Body of pancreas (tissue), 4 donors: ENCODE measurements around the gene LZTS3. TPM values are rescaled to one million over a fixed set of nuclear protein-coding genes. Genes with fewer than 3 reads are reported as not detected.
"Not testable (repeated sequence)": the region's sequence is repeated elsewhere in the genome, so short reads cannot be mapped to it uniquely, and the experiment has no call there.

ENCODE experiments used
- ATAC-seq: fragments of 150-250 bp; one replicate; pipeline ENCODE4 v1.9.1; 2016
- DNase-seq, 4 donors: peaks; one replicate each; pipeline ENCODE4 v3.0.0-alpha.2; 2019
- H3K27ac ChIP-seq, 4 donors: fragments of 200-600 bp; sonication (generic); 1 replicate in 3 of 4; 2 replicates in 1 of 4; pipeline versions ENCODE4 v1.5.1 to v1.6.1; 2016 to 2019; ENCODE audit warnings: mild to moderate bottlenecking in 1 of 4, mixed read lengths in 1 of 4, moderate library complexity in 1 of 4
- H3K27me3 ChIP-seq, 2 donors: fragments of 200-600 bp; sonication (generic); one replicate each; pipeline ENCODE4 v1.6.0; 2016; ENCODE audit warnings: mild to moderate bottlenecking in 1 of 2
- H3K36me3 ChIP-seq, 2 donors: fragments of 200-600 bp; sonication (generic); replicated peaks in 1 of 2; 2 replicates each; pipeline ENCODE4 v1.5.1; 2016; ENCODE audit warnings: low read depth in 2 of 2; ENCODE audit not compliant: insufficient read depth in 1 of 2
- H3K4me1 ChIP-seq: fragments of 200-600 bp; sonication (generic); one replicate; pipeline ENCODE4 v1.6.0; 2016
- H3K4me3 ChIP-seq, 2 donors: fragments of 200-600 bp; sonication (generic); 1 replicate in 1 of 2; 2 replicates in 1 of 2; pipeline ENCODE4 v1.5.1; 2016 to 2019
- H3K9me3 ChIP-seq, 3 donors: fragments of 200-600 bp; sonication (generic); 1 replicate in 2 of 3; 2 replicates in 1 of 3; pipeline ENCODE4 v1.5.1; 2016
- CTCF ChIP-seq, 7 experiments: fragments of 450-650 bp in 4 of 7; fragments of 200-600 bp in 3 of 7; sonication (generic) in 3 of 7; IDR thresholded peaks; one replicate each; pipeline ENCODE4 v1.5.1; 2016 to 2019; ENCODE audit warnings: antibody characterized with exemption in 7 of 7
- POLR2A ChIP-seq, 3 donors: fragments of 450-650 bp; IDR thresholded peaks; one replicate each; pipeline ENCODE4 v1.6.1; 2016; ENCODE audit warnings: antibody characterized with exemption in 3 of 3, mild to moderate bottlenecking in 2 of 3
- WGBS, 2 donors: methylation state at CpG; one replicate each; pipeline ENCODE4 v1.1.5; 2017; 5-methylcytosine and 5-hydroxymethylcytosine counted together
- intact Hi-C: fragments of 100-400 bp; cut with DNase I; formaldehyde crosslinking; loops from one replicate; pipeline ENCODE4 v1.15.1; 2023
- total RNA-seq, 2 donors: library from RNA; depleted of rRNA; stranded (reverse); fragments of >200 nt; gene quantifications; one replicate each; pipeline ENCODE4 v1.1.0, GENCODE V29; 2016

Gene LZTS3
- total RNA-seq = 10 to 100 TPM; 38.4 to 72.2 TPM

GRCh38 chr20:3172933-3173609 is at the start of gene LZTS3:
Gene LZTS3 (minus strand): TSS chr20:3173549. CDS start chr20:3167163, 6,386 bp downstream.
- no peaks in the 10 kb centered on the region for H3K36me3 ChIP-seq
- H3K4me3 ChIP-seq = peak within 1 kb of the TSS; percentile 68 to 90
- peaks cover 40% of the 10 kb centered on the region for H3K4me1 ChIP-seq
- intact Hi-C loops = no loop called here
- ATAC-seq = peak; percentile 61
- TF ChIP-seq POLR2A (IDR thresholded peaks at IDR 0.05) (peak; percentile 53 to 60 (median 59)), CTCF (IDR thresholded peaks at IDR 0.05) (no peak)
- DNase-seq = peak; percentile 79 to 85 (median 82)
- peak within 1 kb of the TSS; percentile 60 to 90 (median 87) for H3K27ac ChIP-seq
- no peaks in the 10 kb centered on the region for H3K27me3 ChIP-seq
- WGBS, 2 donors = 1% methylated on average over 43 of the region's 62 CpGs; no CpG with 5 or more reads in 1 of the 2 donors
- H3K9me3 ChIP-seq = no peaks in the 10 kb centered on the region

- H3K4me3 ChIP-seq = no peak overlapping the region
- ATAC-seq = no peak
Measured at GRCh38 chr20:3221398-3222226, 48.3 kb upstream of the LZTS3 start.

GRCh38 chr20:3218307-3218988 is 45.1 kb upstream of the LZTS3 start:
- no peak overlapping the region for H3K27ac ChIP-seq
- H3K4me3 ChIP-seq = no peak overlapping the region

More at GRCh38 chr20:3221398-3222226, 48.3 kb upstream of the LZTS3 start:
- no peak overlapping the region for H3K27ac ChIP-seq
- intact Hi-C loops = no loop called here
- TF ChIP-seq CTCF (IDR thresholded peaks at IDR 0.05) = no peak
- no peak for TF ChIP-seq POLR2A (IDR thresholded peaks at IDR 0.05)
- WGBS, 2 donors = 83 to 87% methylated on average over 17 of the region's 18 CpGs
- H3K36me3 ChIP-seq = no peaks in the 10 kb centered on the region
- peaks cover 7% of the 10 kb centered on the region for H3K4me1 ChIP-seq
- no peaks in the 10 kb centered on the region for H3K27me3 ChIP-seq
- DNase-seq = no peak
- no peaks in the 10 kb centered on the region for H3K9me3 ChIP-seq

GRCh38 chr20:3215359-3215917 is 42.1 kb upstream of the LZTS3 start:
- H3K36me3 ChIP-seq, H3K4me3 ChIP-seq, H3K27ac ChIP-seq, H3K4me1 ChIP-seq, H3K9me3 ChIP-seq, ATAC-seq, intact Hi-C loops, DNase-seq, H3K27me3 ChIP-seq: not testable (repeated sequence)
- WGBS, 2 donors = 96 to 98% methylated on average over 7 of the region's 7 CpGs

More at GRCh38 chr20:3218307-3218988, 45.1 kb upstream of the LZTS3 start:
- TF ChIP-seq CTCF (IDR thresholded peaks at IDR 0.05) (peak; percentile 67 to 89 (median 77)), POLR2A (IDR thresholded peaks at IDR 0.05) (no peak)
- peaks cover 0 to 3% of the 10 kb centered on the region in 2 donors for H3K36me3 ChIP-seq
- 14 to 62% methylated on average over 7 to 29 of the region's 30 CpGs for WGBS, 2 donors
- H3K27me3 ChIP-seq = no peaks in the 10 kb centered on the region
- DNase-seq = peak; percentile 45 to 65 (median 60)
- H3K9me3 ChIP-seq = no peaks in the 10 kb centered on the region
- intact Hi-C loops = no loop called here
- peak; percentile 74 for ATAC-seq
- peaks cover 7% of the 10 kb centered on the region for H3K4me1 ChIP-seq
